OCI-LY1 (cell line): Measurements from ENCODE around the gene MME.
A peak's percentile ranks its signal among the peaks of the same experiment; 100 is the strongest.

Experiments used
- H2AFZ ChIP-seq: fragments of 200-600 bp; sonication (generic), shearing (Covaris generic); 2 replicates; pipeline ENCODE4 v1.6.0; 2014; ENCODE audit warnings: antibody characterized with exemption, mild to moderate bottlenecking, low read length
- H3F3A ChIP-seq: fragments of 200-600 bp; sonication (generic), shearing (Covaris generic); 2 replicates; pipeline ENCODE4 v1.6.0; 2014; ENCODE audit warnings: mild to moderate bottlenecking, antibody characterized with exemption, low read length, moderate library complexity; ENCODE audit not compliant: insufficient read depth
- H3K27ac ChIP-seq: fragments of 200-600 bp; sonication (generic); 2 replicates; pipeline ENCODE4 v1.5.1; 2014; ENCODE audit warnings: low read length, mixed run types, mild to moderate bottlenecking, low read depth; ENCODE audit not compliant: poor library complexity, severe bottlenecking
- H3K27me3 ChIP-seq: fragments of 200-600 bp; sonication (generic); 2 replicates; pipeline ENCODE4 v1.6.0; 2014; ENCODE audit warnings: antibody characterized with exemption, mild to moderate bottlenecking, low read length, moderate library complexity; ENCODE audit not compliant: insufficient read depth
- H3K36me3 ChIP-seq: fragments of 200-600 bp; sonication (generic); 2 replicates; pipeline ENCODE4 v1.6.1; 2014; ENCODE audit warnings: mild to moderate bottlenecking, antibody characterized with exemption, low read length, moderate library complexity, mixed read lengths; ENCODE audit not compliant: insufficient read depth
- H3K4me1 ChIP-seq: fragments of 200-600 bp; sonication (generic); 2 replicates; pipeline ENCODE4 v1.5.1; 2014; ENCODE audit warnings: mild to moderate bottlenecking, low read length, moderate library complexity; ENCODE audit not compliant: insufficient read depth, severe bottlenecking
- H3K4me2 ChIP-seq: fragments of 200-600 bp; sonication (generic), shearing (Covaris generic); 2 replicates; pipeline ENCODE4 v1.6.1; 2014; ENCODE audit warnings: low read length
- H3K4me3 ChIP-seq: fragments of 200-600 bp; sonication (generic); 2 replicates; pipeline ENCODE4 v1.5.1; 2014; ENCODE audit warnings: low read length, low read depth, mild to moderate bottlenecking, mixed read lengths; ENCODE audit not compliant: poor library complexity, severe bottlenecking
- H3K79me2 ChIP-seq: fragments of 200-600 bp; shearing (Covaris generic); 2 replicates; pipeline ENCODE4 v1.6.1; 2016; ENCODE audit warnings: mixed run types, low read length, mixed read lengths; ENCODE audit not compliant: insufficient read depth
- H3K9ac ChIP-seq: fragments of 200-600 bp; sonication (generic), shearing (Covaris generic); 2 replicates; pipeline ENCODE4 v1.6.1; 2014; ENCODE audit warnings: mild to moderate bottlenecking, low read length, mixed read lengths
- H3K9me2 ChIP-seq: fragments of 200-600 bp; sonication (generic), shearing (Covaris generic); 2 replicates; pipeline ENCODE4 v1.6.1; 2014; ENCODE audit warnings: low read depth, mild to moderate bottlenecking, low read length, mixed read lengths
- H3K9me3 ChIP-seq: fragments of 200-600 bp; shearing (Covaris generic); 2 replicates; pipeline ENCODE4 v1.6.1; 2014; ENCODE audit warnings: low read length, mixed read lengths
- H4K20me1 ChIP-seq: fragments of 200-600 bp; sonication (generic), shearing (Covaris generic); 2 replicates; pipeline ENCODE4 v1.6.0; 2016; ENCODE audit warnings: mild to moderate bottlenecking, low read length; ENCODE audit not compliant: insufficient read depth
- CTCF ChIP-seq: fragments of 200-600 bp; sonication (generic), shearing (Covaris generic); IDR thresholded peaks from 2 replicates; pipeline ENCODE4 v1.5.1; 2017; ENCODE audit warnings: mild to moderate bottlenecking, antibody characterized with exemption, low read length, moderate library complexity, mixed read lengths
- EZH2 ChIP-seq: fragments of 200-600 bp; sonication (generic), shearing (Covaris generic); IDR thresholded peaks from 2 replicates; pipeline ENCODE4 v1.8.0; 2017; ENCODE audit warnings: borderline replicate concordance, mixed run types, mild to moderate bottlenecking, antibody characterized with exemption, low read length, moderate library complexity, mixed read lengths

Gene MME

DNA sequence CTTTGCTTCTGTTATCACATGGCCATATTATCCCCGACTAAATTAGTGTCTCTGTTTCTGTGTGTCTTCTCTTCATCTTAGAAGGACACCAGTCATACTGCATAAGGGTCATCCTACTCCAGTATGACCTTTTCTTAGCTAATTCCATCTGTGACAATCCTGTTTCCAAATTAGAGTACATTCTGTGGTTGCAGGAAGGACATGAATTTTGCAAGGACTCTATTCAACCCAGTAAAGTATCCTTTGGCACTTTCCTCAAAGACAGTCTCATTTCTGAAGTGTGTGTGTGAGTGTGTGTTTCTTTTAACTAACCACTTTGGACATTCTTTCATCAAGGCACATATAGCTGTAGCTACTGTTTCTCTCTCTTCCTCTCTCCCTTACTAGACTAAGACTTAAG lies 15.2 kb upstream of the MME start:
- TF ChIP-seq CTCF (no peak), EZH2 (no peak)
- no peak overlapping the region; the same call in 1 of the 2 replicates for H3K9ac ChIP-seq
- peak overlapping the region; percentile 72 for H2AFZ ChIP-seq
- no peaks in the 10 kb centered on the region for H3K27me3 ChIP-seq
- no peaks in the 10 kb centered on the region for H3K9me3 ChIP-seq
- H3K27ac ChIP-seq, result peak overlapping the region; percentile 61
- no peaks in the 10 kb centered on the region for H3F3A ChIP-seq
- H3K4me1 ChIP-seq, result peaks cover 22% of the 10 kb centered on the region
- peak overlapping the region; percentile 16; the same call in 1 of the 2 replicates for H3K4me2 ChIP-seq
- H3K79me2 ChIP-seq, result no peaks in the 10 kb centered on the region
- H4K20me1 ChIP-seq, result no peaks in the 10 kb centered on the region
- H3K4me3 ChIP-seq, result no peak overlapping the region
- no peaks in the 10 kb centered on the region for H3K36me3 ChIP-seq
- H3K9me2 ChIP-seq, result no peaks in the 10 kb centered on the region

DNA sequence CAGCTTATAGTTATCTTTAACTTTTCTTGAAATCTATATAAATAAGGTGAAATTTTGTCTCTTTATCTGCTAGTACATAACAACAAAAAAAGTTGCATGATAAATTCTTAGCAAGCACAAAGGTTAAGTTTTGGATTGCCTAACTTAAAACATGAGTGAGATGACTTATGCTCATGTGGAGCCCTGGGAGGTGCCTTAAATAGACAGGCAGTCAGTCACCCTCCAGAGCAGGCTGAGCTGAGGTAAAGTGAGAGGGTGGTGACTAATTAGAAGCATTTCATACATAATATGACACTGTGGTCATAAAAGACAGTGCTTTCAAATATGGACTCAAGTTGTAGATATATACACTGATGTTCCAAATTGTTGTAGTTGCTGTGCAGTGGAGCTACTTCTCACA lies 14.6 kb upstream of the MME start:
- Histone ChIP-seq H3K36me3 (no peaks in the 10 kb centered on the region), H3K79me2 (no peaks in the 10 kb centered on the region), H4K20me1 (no peaks in the 10 kb centered on the region), H3K9ac (no peak overlapping the region; the same call in 1 of the 2 replicates), H3K27me3 (no peaks in the 10 kb centered on the region), H2AFZ (peak overlapping the region; percentile 72), H3K9me2 (no peaks in the 10 kb centered on the region), H3K9me3 (no peaks in the 10 kb centered on the region), H3K27ac (peak overlapping the region; percentile 61), H3K4me2 (peak overlapping the region; percentile 16; the same call in 1 of the 2 replicates), H3K4me1 (peaks cover 22% of the 10 kb centered on the region), H3K4me3 (no peak overlapping the region), H3F3A (no peaks in the 10 kb centered on the region)
- TF ChIP-seq CTCF (no peak), EZH2 (no peak)

DNA sequence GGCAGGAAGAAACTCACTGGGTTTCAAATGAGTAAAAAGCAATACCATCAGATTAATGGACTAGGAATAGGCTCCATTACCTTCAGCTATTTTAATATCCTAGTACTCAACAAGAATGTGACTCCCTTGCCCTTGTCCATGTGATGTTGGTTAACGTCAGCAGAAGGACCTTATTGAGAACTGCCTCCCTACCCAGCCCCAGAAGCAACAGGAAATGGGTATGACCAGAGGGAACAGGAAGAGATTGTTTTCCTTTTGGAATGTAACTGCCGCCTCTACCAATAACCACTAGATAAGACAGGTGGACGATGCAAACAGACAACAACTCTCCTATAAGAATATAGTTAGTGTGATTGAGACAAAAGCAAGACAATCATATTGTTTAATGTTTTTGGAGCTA lies 10.4 kb upstream of the MME start:
- Histone ChIP-seq H3K9ac (no peak overlapping the region), H3F3A (0 out of 2 replicates have a peak, but pooled peaks cover 5% of the 10 kb centered on the region), H3K36me3 (no peaks in the 10 kb centered on the region), H3K27ac (no peak overlapping the region), H3K79me2 (no peaks in the 10 kb centered on the region), H3K9me3 (no peaks in the 10 kb centered on the region), H3K4me1 (peaks cover 17% of the 10 kb centered on the region), H3K4me2 (no peak overlapping the region), H3K9me2 (no peaks in the 10 kb centered on the region), H2AFZ (0 out of 2 replicates have a peak overlapping the region, but pooled peaks have one; percentile 23), H4K20me1 (no peaks in the 10 kb centered on the region), H3K27me3 (no peaks in the 10 kb centered on the region), H3K4me3 (no peak overlapping the region)
- TF ChIP-seq EZH2, result no peak
- TF ChIP-seq CTCF, result no peak
